CD4-positive, alpha-beta T cell treated with Interleukin-17A for 4 hours (primary cell): ENCODE measurements around the gene ALG11.
"Not testable (repeated sequence)": the region's sequence is repeated elsewhere in the genome, so short reads cannot be mapped to it uniquely, and the experiment has no call there.

Experiments
- DNase-seq: peaks from one replicate; pipeline ENCODE4 v3.0.0-alpha.2; 2020; ENCODE audit warnings: mixed read lengths

ALG11 gene

DNA sequence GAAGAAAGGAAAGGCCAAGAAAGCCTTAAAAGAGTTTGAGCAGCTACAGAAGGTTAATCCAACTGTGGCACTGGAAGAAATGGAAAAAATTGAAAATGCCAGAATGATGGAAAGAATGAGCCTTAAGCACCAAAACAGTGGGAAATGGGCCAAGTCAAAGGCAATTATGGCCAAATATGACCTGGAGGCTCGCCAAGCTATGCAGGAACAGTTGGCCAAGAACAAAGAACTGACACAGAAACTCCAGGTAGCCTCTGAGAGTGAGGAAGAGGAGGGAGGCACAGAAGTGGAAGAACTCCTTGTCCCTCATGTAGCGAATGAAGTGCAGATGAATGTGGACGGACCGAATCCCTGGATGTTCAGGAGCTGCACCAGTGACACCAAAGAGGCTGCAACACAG is 17.4 kb downstream of the ALG11 start:
- DNase-seq: no peak

DNA sequence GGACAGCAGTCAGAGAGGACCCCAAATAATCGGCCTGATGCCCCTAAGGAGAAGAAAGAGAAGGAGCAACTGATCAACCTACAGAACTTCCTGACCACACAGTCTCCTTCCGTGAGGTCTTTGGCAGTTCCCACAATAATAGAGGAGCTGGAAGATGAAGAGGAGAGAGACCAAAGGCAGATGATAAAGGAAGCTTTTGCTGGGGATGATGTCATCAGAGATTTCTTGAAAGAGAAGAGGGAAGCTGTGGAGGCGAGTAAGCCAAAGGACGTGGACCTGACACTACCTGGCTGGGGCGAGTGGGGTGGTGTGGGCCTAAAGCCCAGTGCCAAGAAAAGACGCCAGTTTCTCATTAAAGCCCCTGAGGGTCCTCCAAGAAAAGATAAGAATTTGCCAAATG is 18.2 kb downstream of the ALG11 start:
- DNase-seq: not testable (repeated sequence)

DNA sequence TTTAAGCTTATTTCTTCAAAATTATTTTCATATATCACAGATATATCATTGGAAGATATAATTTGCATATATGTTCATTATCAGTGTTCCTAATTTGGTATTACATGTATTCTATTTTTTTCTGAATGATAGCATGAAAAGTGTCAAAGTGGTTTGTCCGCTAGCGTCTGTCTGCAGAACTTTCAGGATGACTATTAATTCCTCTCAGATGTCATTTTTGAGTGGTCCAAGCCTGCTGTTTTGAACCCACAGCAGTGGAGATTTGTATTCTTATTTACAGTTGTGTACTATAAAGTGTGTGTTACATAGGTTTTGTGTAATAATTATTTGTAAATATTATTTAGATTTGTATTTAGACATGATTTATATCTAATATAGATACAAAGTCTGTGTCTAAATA is 20.8 kb downstream of the ALG11 start:
- no peak for DNase-seq

- DNase-seq: no peak
Observed at GRCh38 chr13:52034616-52035226, 22.5 kb downstream of the ALG11 start.

GRCh38 chr13:52036037-52036436 is 23.8 kb downstream of the ALG11 start:
- no peak for DNase-seq

- no peak for DNase-seq
Observed at GRCh38 chr13:52043675-52044074, 31.5 kb downstream of the ALG11 start.

GRCh38 chr13:52047463-52047862 is 35.3 kb downstream of the ALG11 start:
- no peak for DNase-seq

- no peak for DNase-seq
Observed at GRCh38 chr13:52048516-52048915, 36.3 kb downstream of the ALG11 start.

- no peak for DNase-seq
Observed at GRCh38 chr13:52051400-52051799, 39.2 kb downstream of the ALG11 start.

GRCh38 chr13:52053460-52053859 is 41.3 kb downstream of the ALG11 start:
- no peak for DNase-seq

DNA sequence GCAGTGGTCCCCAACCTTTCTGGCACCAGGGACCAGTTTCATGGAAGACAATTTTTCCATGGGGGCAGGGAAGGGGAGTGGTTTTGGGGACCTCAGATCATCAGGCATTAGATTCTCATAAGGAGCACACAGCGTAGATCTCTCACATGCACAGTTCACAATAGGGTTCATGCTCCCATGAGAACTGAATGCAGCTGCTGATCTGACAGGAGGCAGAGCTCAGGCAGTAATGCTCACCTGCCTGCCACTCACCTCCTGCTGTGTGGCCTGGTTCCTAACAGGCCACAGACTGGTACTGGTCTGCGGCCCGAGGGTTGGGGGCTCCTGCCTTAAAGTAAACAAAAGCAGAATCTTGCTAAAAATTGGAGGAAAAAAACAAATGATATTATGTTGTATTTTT is 48.9 kb downstream of the ALG11 start:
- not testable (repeated sequence) for DNase-seq

GRCh38 chr13:52061587-52061986 is 49.4 kb downstream of the ALG11 start:
- no peak for DNase-seq

DNA sequence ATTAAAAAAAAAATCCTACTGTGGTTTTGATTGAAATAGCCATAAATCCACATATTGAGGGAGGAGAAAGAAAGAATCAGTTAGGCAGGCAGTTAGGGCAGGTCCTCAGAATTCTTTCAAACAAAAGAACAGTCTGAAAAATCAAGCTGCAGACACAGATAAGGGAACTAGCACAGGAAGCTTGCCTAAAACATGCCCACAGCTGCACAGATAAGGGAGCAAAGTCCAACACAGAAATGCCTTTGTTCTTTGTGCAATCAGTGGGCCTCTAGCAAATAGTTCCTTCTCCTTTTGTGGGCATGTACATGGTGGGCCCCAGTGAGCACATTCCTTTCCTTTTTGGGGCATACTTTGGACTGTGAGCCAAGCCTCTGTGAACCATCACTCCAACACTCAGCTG is 55.0 kb downstream of the ALG11 start:
- no peak for DNase-seq

- DNase-seq: peak; percentile 24
Observed at GRCh38 chr13:52070929-52071523, 58.8 kb downstream of the ALG11 start.
